Pancreas (tissue), 10 donors: ENCODE results near the gene ESRRA. TPM values are rescaled to one million over a fixed set of nuclear protein-coding genes. Genes with fewer than 3 reads are reported as not detected.
A peak's percentile ranks its signal among the peaks of the same experiment; 100 is the strongest.

ENCODE experiments used
- ATAC-seq, 4 donors: fragments of 200-7000 bp; cut with Tn5 transposase; one replicate each; pipeline versions ENCODE4 v1.8.0 to v1.9.1; 2020; ENCODE audit warnings: mild to moderate bottlenecking in 4 of 4, moderate library complexity in 4 of 4
- DNase-seq, 6 donors: peaks; one replicate each; pipeline ENCODE4 v3.0.0-alpha.2; 2020
- FAIRE-seq: peaks from 2 replicates; lab custom pipeline; 2012; peaks lifted over from hg19 to GRCh38; lab: Jason Lieb, UNC
- H3K27ac ChIP-seq, 4 donors: fragments of 200-600 bp; sonication (generic); 1 replicate in 3 of 4; 2 replicates in 1 of 4; pipeline versions ENCODE4 v1.5.0 to v1.8.0; 2020
- H3K27me3 ChIP-seq, 4 donors: fragments of 200-600 bp; one replicate each; pipeline ENCODE4 v1.8.0; 2021
- H3K36me3 ChIP-seq, 3 donors: fragments of 200-600 bp; sonication (generic) in 1 of 3; one replicate each; pipeline versions ENCODE4 v1.5.0 to v1.8.0; 2020 to 2021
- H3K4me1 ChIP-seq, 3 donors: fragments of 200-600 bp; one replicate each; pipeline ENCODE4 v1.8.0; 2021
- H3K4me3 ChIP-seq, 4 donors: fragments of 200-600 bp; sonication (generic) in 2 of 4; one replicate each; pipeline versions ENCODE4 v1.5.0 to v1.8.0; 2020 to 2021
- H3K9me3 ChIP-seq, 4 donors: fragments of 200-600 bp; one replicate each; pipeline ENCODE4 v1.8.0; 2021
- WGBS, 2 donors: extraction: QIAGEN DNeasy Blood & Tissue Kit; methylation state at CpG; one replicate each; pipeline ENCODE4 v1.1.7; 2013; 5-methylcytosine and 5-hydroxymethylcytosine counted together
- intact Hi-C, 3 donors: fragments of 100-400 bp; cut with DNase I; formaldehyde crosslinking; loops; one replicate each; pipeline versions ENCODE4 v1.11.1 to v1.14.2; 2022
- polyA plus RNA-seq, 2 donors: library from polyadenylated mRNA; stranded (reverse); fragments of 200-250 nt; gene quantifications; one replicate each; pipeline ENCODE4 v1.2.3, GENCODE V29; 2013
- total RNA-seq, 6 donors: library from RNA; stranded (reverse); fragmentation: NEBNext Ultra II Directional in 4 of 6; extraction: Animal tissue kit (Norgen Biotek cat#: 25700) in 4 of 6; gene quantifications; one replicate each; pipeline versions ENCODE4 v1.2.1 to v1.2.4, GENCODE V29; 2021 to 2023
- TF ChIP-seq, protein P1 (sequence below), 4 donors: fragments of 200-600 bp; sonication (generic) in 3 of 4; IDR thresholded peaks; one replicate each; pipeline versions ENCODE4 v1.5.0 to v1.8.0; 2021; ENCODE audit warnings: antibody characterized with exemption in 4 of 4
- donor health status: healthy with polysubstance abuse.
- donor health status: DM: no; HTN: no; CAD: no; lungs with moderate emphysema.
- donor health status: DM: no; HTN: no; CAD: no.
- donor health status: control.
- donor health status: control.
- donor health status: Bipolar disorder and iron deficiency.
- donor health status: DM: yes; HTN: yes; CAD: no.
- donor health status: DM: no; HTN: no; CAD: no.
- donor health status: DM: no; HTN: no; CAD: no.
- donor health status: DM: yes; HTN: yes; CAD: no.

ESRRA gene
- total and polyA plus RNA-seq, 8 donors: 28.0 to 62.3 (median 42.2) TPM

- 1% methylated on average over 39 to 96 of the region's 96 CpGs for whole genome bisulfite sequencing, 2 donors
Measured at GRCh38 chr11:64291752-64292459, 13.4 kb upstream of the ESRRA start.

DNA sequence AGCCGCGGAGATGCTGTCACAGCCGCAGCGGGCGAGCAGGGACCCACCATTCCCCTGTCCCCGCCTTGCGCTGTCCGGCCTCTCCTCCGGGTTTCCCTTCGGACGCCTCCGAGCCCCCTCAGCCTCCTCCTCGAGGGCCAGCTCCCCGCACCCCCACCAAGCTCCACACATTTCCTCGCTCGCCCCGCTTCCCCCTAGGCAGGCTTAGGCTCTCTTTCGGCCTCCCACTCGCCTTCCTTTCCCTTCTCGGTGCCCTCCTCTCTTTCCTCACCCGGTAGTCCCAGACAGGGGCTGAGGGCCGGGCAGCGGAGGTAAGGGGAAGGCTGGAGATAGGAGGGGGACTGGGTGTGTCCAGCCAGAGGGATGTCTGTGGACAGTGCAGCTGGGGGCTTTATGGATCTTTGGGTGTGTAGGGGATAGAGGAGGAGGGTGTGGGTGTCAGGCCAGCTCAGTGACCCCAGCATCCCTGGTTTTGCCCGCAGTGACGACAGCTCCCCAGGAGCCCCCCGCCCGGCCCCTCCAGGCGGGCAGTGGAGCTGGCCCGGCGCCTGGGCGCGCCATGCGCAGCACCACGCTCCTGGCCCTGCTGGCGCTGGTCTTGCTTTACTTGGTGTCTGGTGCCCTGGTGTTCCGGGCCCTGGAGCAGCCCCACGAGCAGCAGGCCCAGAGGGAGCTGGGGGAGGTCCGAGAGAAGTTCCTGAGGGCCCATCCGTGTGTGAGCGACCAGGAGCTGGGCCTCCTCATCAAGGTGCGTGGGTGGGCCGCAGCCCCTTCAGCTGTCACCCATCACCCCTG, 12.7 kb upstream of the ESRRA start:
- intact Hi-C loops: loop anchor here in 2 of 3 donors (5.0 to 10.0 kb wide), 3 partner anchors 85 to 298 kb away; partner anchors contain the start of gene FERMT3 (in 2 of the 2)
- peaks cover 0 to 10% (median 5%) of the 10 kb centered on the region in 4 donors for H3K27me3 ChIP-seq
- TF ChIP-seq, protein P1, sequence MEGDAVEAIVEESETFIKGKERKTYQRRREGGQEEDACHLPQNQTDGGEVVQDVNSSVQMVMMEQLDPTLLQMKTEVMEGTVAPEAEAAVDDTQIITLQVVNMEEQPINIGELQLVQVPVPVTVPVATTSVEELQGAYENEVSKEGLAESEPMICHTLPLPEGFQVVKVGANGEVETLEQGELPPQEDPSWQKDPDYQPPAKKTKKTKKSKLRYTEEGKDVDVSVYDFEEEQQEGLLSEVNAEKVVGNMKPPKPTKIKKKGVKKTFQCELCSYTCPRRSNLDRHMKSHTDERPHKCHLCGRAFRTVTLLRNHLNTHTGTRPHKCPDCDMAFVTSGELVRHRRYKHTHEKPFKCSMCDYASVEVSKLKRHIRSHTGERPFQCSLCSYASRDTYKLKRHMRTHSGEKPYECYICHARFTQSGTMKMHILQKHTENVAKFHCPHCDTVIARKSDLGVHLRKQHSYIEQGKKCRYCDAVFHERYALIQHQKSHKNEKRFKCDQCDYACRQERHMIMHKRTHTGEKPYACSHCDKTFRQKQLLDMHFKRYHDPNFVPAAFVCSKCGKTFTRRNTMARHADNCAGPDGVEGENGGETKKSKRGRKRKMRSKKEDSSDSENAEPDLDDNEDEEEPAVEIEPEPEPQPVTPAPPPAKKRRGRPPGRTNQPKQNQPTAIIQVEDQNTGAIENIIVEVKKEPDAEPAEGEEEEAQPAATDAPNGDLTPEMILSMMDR (IDR thresholded peaks at IDR 0.05): no peak
- DNase-seq (peak in 1 of 6 donors; percentile 80), FAIRE-seq (no peak), ATAC-seq (no peak)
- 47 to 57% methylated on average over 25 to 42 of the region's 42 CpGs for WGBS, 2 donors
- H3K4me1 ChIP-seq: peaks cover 0 to 11% (median 8%) of the 10 kb centered on the region in 3 donors
- no peaks in the 10 kb centered on the region for H3K9me3 ChIP-seq
- H3K36me3 ChIP-seq: no peaks in the 10 kb centered on the region
- H3K27ac ChIP-seq: no peak overlapping the region
- H3K4me3 ChIP-seq: peak overlapping the region in 2 of 4 donors; percentile 18 to 44

More at GRCh38 chr11:64291752-64292459, 13.4 kb upstream of the ESRRA start:
- peak in 1 of 4 donors; percentile 38 for ATAC-seq
- H3K36me3 ChIP-seq: no peaks in the 10 kb centered on the region
- no peaks in the 10 kb centered on the region for H3K9me3 ChIP-seq
- H3K27me3 ChIP-seq: peaks cover 0 to 7% (median 2%) of the 10 kb centered on the region in 4 donors
- H3K4me3 ChIP-seq: peak overlapping the region in 2 of 4 donors; percentile 18 to 44
- H3K27ac ChIP-seq: no peak overlapping the region
- TF ChIP-seq, protein P1 (IDR thresholded peaks at IDR 0.05): no peak
- DNase-seq: peak in 1 of 6 donors; percentile 71
- H3K4me1 ChIP-seq: peaks cover 0 to 11% (median 8%) of the 10 kb centered on the region in 3 donors
- no peak for FAIRE-seq
- intact Hi-C loops: loop anchor here in 2 of 3 donors (5.0 to 10.0 kb wide), 3 partner anchors 85 to 297 kb away; partner anchors contain the start of gene FERMT3 (in 2 of the 2)

DNA sequence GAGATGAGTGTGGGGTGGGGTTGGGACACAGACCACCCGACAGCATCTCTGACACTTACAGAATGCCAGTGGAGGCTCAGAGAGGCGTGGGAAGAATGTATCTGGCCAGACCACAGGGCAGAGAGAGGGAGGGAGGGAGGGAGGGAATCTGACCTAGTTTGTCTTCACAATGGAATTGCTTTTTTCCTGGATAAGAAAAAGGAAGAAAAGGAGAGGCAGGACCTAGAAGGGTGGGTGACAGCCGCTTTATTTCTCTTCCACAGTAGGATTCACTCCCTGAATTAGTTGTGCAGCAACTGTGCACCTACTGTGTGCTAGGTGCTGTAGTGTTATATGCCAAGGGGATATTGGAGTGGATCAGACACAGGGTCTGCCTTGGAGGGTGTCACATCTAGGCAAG, 10.6 kb upstream of the ESRRA start:
- peaks cover 0 to 23% (median 11%) of the 10 kb centered on the region in 4 donors for H3K27me3 ChIP-seq
- H3K9me3 ChIP-seq: no peaks in the 10 kb centered on the region
- FAIRE-seq: no peak
- WGBS, 2 donors: 43 to 54% methylated on average over 3 of the region's 3 CpGs
- TF ChIP-seq, protein P1 (IDR thresholded peaks at IDR 0.05): no peak
- H3K27ac ChIP-seq: no peak overlapping the region
- no peak for DNase-seq
- ATAC-seq: no peak
- intact Hi-C loops: loop anchor here in 2 of 3 donors (5.0 to 10.0 kb wide), 3 partner anchors 87 to 300 kb away; partner anchors contain the start of gene FERMT3 (in 2 of the 2)
- H3K4me1 ChIP-seq: peaks cover 0 to 21% (median 12%) of the 10 kb centered on the region in 3 donors
- no peaks in the 10 kb centered on the region for H3K36me3 ChIP-seq
- no peak overlapping the region for H3K4me3 ChIP-seq

DNA sequence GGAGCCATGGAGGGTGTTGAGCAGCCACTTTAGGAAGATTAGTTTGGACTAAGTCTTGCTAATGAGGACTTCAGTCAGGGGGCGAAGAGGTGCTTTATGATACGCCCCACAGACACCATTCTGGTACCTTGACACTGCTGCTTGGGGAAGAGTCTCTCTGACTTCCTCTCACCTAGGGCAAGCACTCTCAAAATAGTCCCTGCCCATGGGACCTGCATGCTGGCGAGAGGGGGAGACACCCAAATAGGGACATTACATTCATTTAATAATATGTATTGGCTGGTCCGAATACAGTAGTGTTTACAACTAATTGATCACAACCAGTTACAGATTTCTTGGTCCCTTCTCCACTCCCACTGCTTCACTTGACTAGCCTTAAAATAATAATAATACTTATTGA, 9.6 kb upstream of the ESRRA start:
- no peak overlapping the region for H3K4me3 ChIP-seq
- no peaks in the 10 kb centered on the region for H3K36me3 ChIP-seq
- ATAC-seq (no peak), FAIRE-seq (no peak), DNase-seq (no peak)
- TF ChIP-seq, protein P1 (IDR thresholded peaks at IDR 0.05): no peak
- peaks cover 0 to 23% (median 13%) of the 10 kb centered on the region in 4 donors for H3K27me3 ChIP-seq
- H3K9me3 ChIP-seq: no peaks in the 10 kb centered on the region
- peaks cover 10 to 30% (median 18%) of the 10 kb centered on the region in 3 donors for H3K4me1 ChIP-seq
- intact Hi-C loops: loop anchor here in 2 of 3 donors (10.0 kb wide), 2 partner anchors 91 to 301 kb away; partner anchors contain the start of gene FERMT3 (in 1 of the 2)
- WGBS, 2 donors: 90 to 96% methylated on average over 4 of the region's 4 CpGs
- no peak overlapping the region for H3K27ac ChIP-seq
